Thyroid gland (tissue), 4 donors: Measurements from ENCODE around the gene ADARB2. TPM values are rescaled to one million over a fixed set of nuclear protein-coding genes. Genes with fewer than 3 reads are reported as not detected.

Experiments used
- DNase-seq, 2 donors: peaks; one replicate each; pipeline ENCODE4 v3.0.0-alpha.2; 2019
- H3K27ac ChIP-seq, 3 donors: fragments of 200-600 bp; sonication (generic); 1 replicate in 2 of 3; 2 replicates in 1 of 3; pipeline ENCODE4 v1.5.1; 2016 to 2019; ENCODE audit warnings: mild to moderate bottlenecking in 1 of 3, moderate library complexity in 1 of 3
- H3K27me3 ChIP-seq: fragments of 200-600 bp; sonication (generic); one replicate; pipeline ENCODE4 v1.5.1; 2019
- H3K36me3 ChIP-seq, 2 donors: fragments of 200-600 bp; sonication (generic); one replicate each; pipeline ENCODE4 v1.5.1; 2016 to 2019
- H3K4me1 ChIP-seq, 2 donors: fragments of 200-600 bp; sonication (generic); one replicate each; pipeline ENCODE4 v1.5.1; 2017 to 2019
- H3K4me3 ChIP-seq, 3 donors: fragments of 200-600 bp; sonication (generic); replicated peaks in 1 of 3; 1 replicate in 2 of 3; 2 replicates in 1 of 3; pipeline ENCODE4 v1.5.1; 2016; ENCODE audit warnings: mild to moderate bottlenecking in 1 of 3
- H3K9me3 ChIP-seq: fragments of 200-600 bp; sonication (generic); one replicate; pipeline ENCODE4 v1.5.1; 2017
- POLR2A ChIP-seq, 2 donors: fragments of 450-650 bp; IDR thresholded peaks; one replicate each; pipeline ENCODE4 v1.6.1; 2017; ENCODE audit warnings: antibody characterized with exemption in 2 of 2, mild to moderate bottlenecking in 2 of 2, moderate library complexity in 1 of 2
- WGBS, 2 donors: methylation state at CpG; one replicate each; pipeline ENCODE4 v1.1.5; 2017; 5-methylcytosine and 5-hydroxymethylcytosine counted together
- intact Hi-C: fragments of 100-400 bp; cut with DNase I; formaldehyde crosslinking; loops from one replicate; pipeline ENCODE4 v1.15.1; 2023
- total RNA-seq, 4 donors: library from RNA; depleted of rRNA; stranded (reverse); fragments of >200 nt; gene quantifications; one replicate each; pipeline ENCODE4 v1.2.3, GENCODE V29; 2016
- TF ChIP-seq, protein P1 (sequence below), 6 experiments: fragments of 200-600 bp in 3 of 6; fragments of 450-650 bp in 3 of 6; sonication (generic) in 3 of 6; IDR thresholded peaks; one replicate each; pipeline ENCODE4 v1.5.1; 2016 to 2019; ENCODE audit warnings: antibody characterized with exemption in 6 of 6, mild to moderate bottlenecking in 2 of 6, inconsistent platforms in 1 of 6, moderate library complexity in 1 of 6

ADARB2 gene
- total RNA-seq, 4 donors from 2014 or later: 0.08 to 0.15 TPM; not detected in 2

GRCh38 chr10:1653321-1653720 lies 84.0 kb downstream of the ADARB2 start:
- TF ChIP-seq, protein P1, sequence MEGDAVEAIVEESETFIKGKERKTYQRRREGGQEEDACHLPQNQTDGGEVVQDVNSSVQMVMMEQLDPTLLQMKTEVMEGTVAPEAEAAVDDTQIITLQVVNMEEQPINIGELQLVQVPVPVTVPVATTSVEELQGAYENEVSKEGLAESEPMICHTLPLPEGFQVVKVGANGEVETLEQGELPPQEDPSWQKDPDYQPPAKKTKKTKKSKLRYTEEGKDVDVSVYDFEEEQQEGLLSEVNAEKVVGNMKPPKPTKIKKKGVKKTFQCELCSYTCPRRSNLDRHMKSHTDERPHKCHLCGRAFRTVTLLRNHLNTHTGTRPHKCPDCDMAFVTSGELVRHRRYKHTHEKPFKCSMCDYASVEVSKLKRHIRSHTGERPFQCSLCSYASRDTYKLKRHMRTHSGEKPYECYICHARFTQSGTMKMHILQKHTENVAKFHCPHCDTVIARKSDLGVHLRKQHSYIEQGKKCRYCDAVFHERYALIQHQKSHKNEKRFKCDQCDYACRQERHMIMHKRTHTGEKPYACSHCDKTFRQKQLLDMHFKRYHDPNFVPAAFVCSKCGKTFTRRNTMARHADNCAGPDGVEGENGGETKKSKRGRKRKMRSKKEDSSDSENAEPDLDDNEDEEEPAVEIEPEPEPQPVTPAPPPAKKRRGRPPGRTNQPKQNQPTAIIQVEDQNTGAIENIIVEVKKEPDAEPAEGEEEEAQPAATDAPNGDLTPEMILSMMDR (IDR thresholded peaks at IDR 0.05): no peak
- TF ChIP-seq POLR2A (IDR thresholded peaks at IDR 0.05): no peak
- no peaks in the 10 kb centered on the region for H3K36me3 ChIP-seq
- 67 to 84% methylated on average over 11 of the region's 11 CpGs for WGBS, 2 donors
- intact Hi-C loops: no loop called here
- H3K4me3 ChIP-seq: no peak overlapping the region
- no peaks in the 10 kb centered on the region for H3K27me3 ChIP-seq
- H3K9me3 ChIP-seq: no peaks in the 10 kb centered on the region
- H3K27ac ChIP-seq: no peak overlapping the region
- no peaks in the 10 kb centered on the region for H3K4me1 ChIP-seq
- no peak for DNase-seq

- Histone ChIP-seq H3K36me3 (no peaks in the 10 kb centered on the region), H3K9me3 (no peaks in the 10 kb centered on the region), H3K27ac (no peak overlapping the region), H3K4me3 (no peak overlapping the region), H3K4me1 (no peaks in the 10 kb centered on the region), H3K27me3 (no peaks in the 10 kb centered on the region)
- DNase-seq: no peak
- WGBS, 2 donors: 58 to 73% methylated on average over 6 to 9 of the region's 9 CpGs
- TF ChIP-seq, protein P1 (IDR thresholded peaks at IDR 0.05): no peak
- no peak for TF ChIP-seq POLR2A (IDR thresholded peaks at IDR 0.05)
- intact Hi-C loops: no loop called here
Measured at GRCh38 chr10:1652151-1652550, 85.2 kb downstream of the ADARB2 start.

DNA sequence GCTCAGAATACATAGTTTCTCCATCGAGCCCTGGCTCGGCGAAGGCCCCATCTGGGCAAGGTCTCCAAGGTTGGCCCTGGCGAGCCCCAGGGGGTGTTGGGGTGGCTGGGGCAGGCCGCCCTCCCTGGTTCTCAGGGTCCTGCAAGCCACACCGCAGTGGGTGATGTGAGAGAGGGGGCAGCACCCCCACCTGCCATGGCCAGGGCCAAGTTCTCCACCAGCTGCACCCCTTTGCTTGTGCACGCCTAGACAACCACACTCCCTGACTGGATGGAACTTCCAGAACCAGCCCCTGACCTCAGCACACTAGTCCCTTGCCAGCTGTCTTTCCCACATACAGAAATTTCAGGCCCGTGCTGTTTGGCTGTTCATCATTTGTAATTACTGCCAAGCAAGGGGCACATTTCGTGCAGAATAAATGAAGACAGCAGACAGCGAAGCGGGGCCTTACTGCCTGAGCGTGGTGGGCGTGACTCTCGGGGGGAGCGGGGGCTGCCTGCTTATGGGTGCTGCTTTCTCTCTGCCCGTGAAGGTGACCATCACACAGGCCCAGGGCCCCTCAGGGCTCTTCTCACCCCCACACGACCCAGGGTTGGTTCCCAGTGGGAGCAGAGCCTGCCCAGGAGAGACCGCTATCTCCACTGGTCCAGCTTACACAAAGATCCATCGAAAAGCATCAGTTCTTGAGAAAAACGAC lies 85.9 kb downstream of the ADARB2 start:
- Histone ChIP-seq H3K27ac (no peak overlapping the region), H3K27me3 (no peaks in the 10 kb centered on the region), H3K4me1 (no peaks in the 10 kb centered on the region), H3K9me3 (no peaks in the 10 kb centered on the region), H3K36me3 (no peaks in the 10 kb centered on the region), H3K4me3 (no peak overlapping the region)
- intact Hi-C loops: no loop called here
- DNase-seq: no peak
- TF ChIP-seq, protein P1 (IDR thresholded peaks at IDR 0.05): no peak
- TF ChIP-seq POLR2A (IDR thresholded peaks at IDR 0.05): no peak
- WGBS, 2 donors: 69 to 76% methylated on average over 17 to 18 of the region's 20 CpGs

- DNase-seq: no peak
- Histone ChIP-seq H3K27ac (no peak overlapping the region), H3K4me3 (no peak overlapping the region), H3K36me3 (no peaks in the 10 kb centered on the region), H3K27me3 (no peaks in the 10 kb centered on the region), H3K4me1 (no peaks in the 10 kb centered on the region), H3K9me3 (no peaks in the 10 kb centered on the region)
- TF ChIP-seq, protein P1 (IDR thresholded peaks at IDR 0.05): no peak
- no peak for TF ChIP-seq POLR2A (IDR thresholded peaks at IDR 0.05)
- WGBS, 2 donors: 78 to 80% methylated on average over 22 to 25 of the region's 25 CpGs
- intact Hi-C loops: no loop called here
Measured at GRCh38 chr10:1650542-1651269, 86.6 kb downstream of the ADARB2 start.

GRCh38 chr10:1648648-1649047 lies 88.7 kb downstream of the ADARB2 start:
- no peak for DNase-seq
- Histone ChIP-seq H3K36me3 (no peaks in the 10 kb centered on the region), H3K9me3 (no peaks in the 10 kb centered on the region), H3K27me3 (no peaks in the 10 kb centered on the region), H3K4me3 (no peak overlapping the region), H3K4me1 (no peaks in the 10 kb centered on the region), H3K27ac (no peak overlapping the region)
- WGBS, 2 donors: 85 to 92% methylated on average over 12 of the region's 12 CpGs
- intact Hi-C loops: no loop called here
- no peak for TF ChIP-seq POLR2A (IDR thresholded peaks at IDR 0.05)
- TF ChIP-seq, protein P1 (IDR thresholded peaks at IDR 0.05): no peak
